GM21737 (cell line): ENCODE data around the gene FIG4.
"Not testable (repeated sequence)": the region's sequence is repeated elsewhere in the genome, so short reads cannot be mapped to it uniquely, and the experiment has no call there.

Experiments used
- ATAC-seq: cut with Tn5 transposase; IDR thresholded peaks from one replicate; pipeline ENCODE4 v1.9.1; 2021; ENCODE audit warnings: mild to moderate bottlenecking, moderate library complexity; ENCODE audit not compliant: unreplicated experiment

FIG4 gene

GRCh38 chr6:109793021-109793420 lies 101.9 kb downstream of the FIG4 start:
- ATAC-seq, result no peak

GRCh38 chr6:109793792-109794191 lies 102.7 kb downstream of the FIG4 start:
- ATAC-seq, result no peak

DNA sequence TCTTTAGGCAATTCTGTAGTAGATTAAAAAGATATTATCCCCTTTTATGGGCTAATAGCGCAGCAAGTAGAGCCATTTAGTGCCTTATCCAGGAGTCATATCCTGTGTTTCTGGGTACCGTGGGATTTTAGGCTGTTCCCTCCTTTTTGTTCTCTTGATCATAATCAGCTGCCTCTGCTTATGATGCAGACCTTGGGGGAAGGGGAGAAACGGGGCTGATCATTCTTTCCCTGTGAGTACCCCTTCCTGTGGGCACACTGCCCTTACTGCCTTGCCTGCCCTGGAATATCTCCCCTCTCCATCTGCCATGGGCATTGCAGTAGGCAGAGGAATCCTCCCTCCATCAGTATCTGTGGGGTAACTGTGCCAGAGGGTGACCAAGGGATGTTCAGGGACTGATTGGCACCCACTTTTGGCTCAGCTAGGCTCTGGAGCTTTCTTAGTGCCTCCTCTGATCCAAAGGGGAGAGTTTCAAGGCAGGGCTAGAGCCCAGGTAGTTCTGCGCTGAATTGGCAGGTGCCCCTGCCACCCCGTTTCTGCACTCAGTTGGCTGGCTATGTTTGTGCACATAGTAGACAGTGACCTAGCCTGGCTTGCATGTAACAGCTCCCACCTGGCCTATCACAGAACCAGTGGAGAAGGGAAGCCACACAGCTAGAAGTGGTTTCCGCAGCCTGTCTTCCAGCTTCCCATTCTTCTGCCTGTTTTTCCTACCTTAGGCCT lies 103.3 kb downstream of the FIG4 start:
- no peak for ATAC-seq

- no peak for ATAC-seq
Measured at GRCh38 chr6:109795994-109796555, 105.0 kb downstream of the FIG4 start.

DNA sequence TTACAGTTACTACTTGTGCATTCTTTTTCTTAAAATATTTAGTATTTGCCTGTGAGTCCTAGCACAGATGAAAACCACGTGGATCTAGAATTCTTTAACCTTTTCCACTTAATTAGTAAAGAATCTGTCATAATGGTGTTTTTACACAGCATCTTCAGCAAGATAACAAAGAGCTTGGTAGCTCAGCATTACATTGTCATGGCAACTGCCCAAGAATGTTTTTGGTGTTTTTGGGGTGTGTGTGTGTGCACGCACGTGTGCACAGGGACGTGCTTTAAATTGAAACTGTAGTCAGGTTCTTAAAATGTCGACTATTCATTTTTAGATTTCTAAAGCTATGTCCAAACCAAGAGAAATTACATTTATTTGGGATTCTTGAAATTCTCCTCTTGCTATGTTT lies 108.0 kb downstream of the FIG4 start:
- ATAC-seq, result no peak

DNA sequence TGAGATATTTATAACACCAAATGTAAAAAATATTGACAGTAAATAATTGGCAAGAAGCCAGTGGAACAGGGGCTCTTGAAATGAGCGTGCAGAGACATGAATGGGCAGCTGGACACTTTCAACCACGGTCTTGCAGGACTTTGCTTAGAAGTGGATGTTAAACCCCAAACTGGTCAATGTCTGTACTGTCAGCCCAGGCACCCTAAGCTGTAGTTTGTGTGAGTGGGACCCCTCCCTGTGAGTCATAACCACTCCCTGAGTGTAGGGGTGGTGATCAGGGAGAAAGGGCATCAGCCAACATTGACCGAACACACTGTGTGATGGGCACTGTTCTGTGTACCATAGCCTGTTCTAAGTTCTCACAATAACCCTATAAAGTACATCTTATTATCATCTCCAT lies 108.6 kb downstream of the FIG4 start:
- no peak for ATAC-seq

DNA sequence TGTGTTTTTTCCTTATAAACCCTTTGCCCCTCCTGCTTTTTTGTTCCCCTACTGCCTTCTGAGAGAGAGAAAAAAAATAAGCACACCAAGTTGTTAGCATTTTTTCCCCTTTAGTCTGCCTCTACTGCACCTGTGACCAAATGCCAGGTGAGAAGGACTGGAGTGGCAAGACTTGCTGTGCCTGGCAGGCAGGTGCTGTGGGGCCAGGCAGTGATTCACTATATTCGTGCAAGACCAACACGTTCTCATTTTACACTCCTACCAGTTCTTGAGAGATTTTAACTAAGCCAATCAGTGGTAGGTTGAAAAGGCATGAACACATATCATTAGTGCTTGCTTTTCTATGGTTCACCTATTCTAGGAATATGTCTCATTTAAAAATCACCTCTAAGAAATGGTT lies 109.7 kb downstream of the FIG4 start:
- ATAC-seq, result no peak

- no peak for ATAC-seq
Measured at GRCh38 chr6:109801794-109802193, 110.7 kb downstream of the FIG4 start.

DNA sequence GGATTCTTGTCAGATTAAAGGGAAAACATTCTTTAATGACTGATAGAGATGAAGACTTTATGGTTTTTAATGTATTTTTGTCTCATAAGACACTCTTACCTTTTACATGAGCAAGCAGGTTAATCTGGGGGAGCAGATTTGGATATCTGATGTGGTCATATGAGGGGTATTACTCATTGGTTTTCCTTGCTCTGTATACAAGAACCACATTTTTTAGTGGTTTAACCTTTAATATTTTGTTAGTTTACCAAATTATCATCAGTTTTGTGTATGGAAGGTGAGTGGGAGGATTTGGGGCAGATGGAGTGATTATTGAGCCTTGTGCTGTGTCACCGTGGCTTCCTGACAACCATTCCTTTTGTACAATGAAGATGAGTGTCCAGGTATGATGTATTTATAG lies 112.9 kb downstream of the FIG4 start:
- ATAC-seq, result no peak

DNA sequence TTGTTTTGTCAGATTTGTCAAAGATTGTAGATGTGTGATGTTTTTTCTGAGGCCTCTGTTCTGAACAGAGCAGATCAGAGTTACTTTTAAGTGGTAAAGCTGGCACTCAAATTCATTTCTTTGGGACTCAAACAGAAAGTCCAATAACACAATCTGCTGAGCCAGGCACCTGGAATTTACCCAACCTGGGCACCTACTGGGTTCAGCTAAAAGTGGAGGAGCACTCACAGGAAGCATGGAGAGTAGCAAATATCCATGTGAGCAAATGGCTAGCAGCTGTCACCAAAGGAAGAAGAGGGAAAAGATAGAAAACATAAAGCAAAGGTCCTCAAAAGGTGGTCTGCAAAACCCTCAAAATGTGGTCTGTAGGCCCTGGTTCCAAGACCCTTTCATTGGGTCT lies 116.8 kb downstream of the FIG4 start:
- ATAC-seq, result no peak

GRCh38 chr6:109808837-109809236 lies 117.7 kb downstream of the FIG4 start:
- no peak for ATAC-seq

GRCh38 chr6:109815054-109815453 lies 124.0 kb downstream of the FIG4 start:
- no peak for ATAC-seq

DNA sequence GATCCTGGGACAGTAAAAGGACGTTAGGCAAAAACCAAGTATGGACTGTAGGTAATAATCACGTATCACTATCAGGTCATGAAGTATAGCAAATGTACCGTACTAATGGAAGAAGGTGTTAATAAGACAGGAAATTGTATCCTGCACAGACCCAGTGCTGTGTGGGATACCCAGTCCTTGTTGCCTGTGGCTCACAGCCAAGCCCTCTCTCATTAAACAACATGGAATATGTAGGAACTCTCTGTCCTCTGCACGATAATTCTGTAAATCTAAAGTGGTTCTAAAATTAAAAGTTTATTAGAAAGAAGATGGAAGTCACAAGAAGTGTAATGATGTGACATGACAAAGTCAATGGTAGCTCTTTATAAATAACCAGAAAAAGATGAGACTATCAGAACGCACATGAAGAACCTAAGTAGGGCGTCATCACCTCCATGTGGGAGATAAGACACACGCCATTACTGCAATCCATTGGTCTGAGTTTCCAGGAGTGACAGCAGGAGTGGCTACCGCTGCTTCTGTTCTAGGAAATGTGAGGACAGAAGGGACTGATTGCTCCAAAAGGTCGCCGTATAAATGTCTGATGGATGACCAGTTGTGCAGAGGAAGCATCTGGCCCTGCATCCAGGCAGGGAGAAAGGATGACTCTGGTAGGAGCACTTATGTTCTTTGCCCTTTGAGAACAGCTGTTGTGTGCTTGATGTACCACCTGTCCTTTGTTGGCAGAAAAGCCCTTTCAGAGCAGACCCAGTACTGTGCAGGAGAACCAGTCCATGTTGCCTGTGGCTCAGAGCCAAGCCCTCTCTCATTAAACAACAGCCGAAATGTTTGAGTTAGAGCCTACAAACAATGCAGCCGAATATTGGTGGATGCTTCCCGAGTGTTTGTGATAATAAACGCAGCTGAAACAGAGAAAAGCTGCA lies 125.6 kb downstream of the FIG4 start:
- no peak for ATAC-seq

GRCh38 chr6:109820706-109821350 lies 129.7 kb downstream of the FIG4 start:
- ATAC-seq, result peak; percentile 72

DNA sequence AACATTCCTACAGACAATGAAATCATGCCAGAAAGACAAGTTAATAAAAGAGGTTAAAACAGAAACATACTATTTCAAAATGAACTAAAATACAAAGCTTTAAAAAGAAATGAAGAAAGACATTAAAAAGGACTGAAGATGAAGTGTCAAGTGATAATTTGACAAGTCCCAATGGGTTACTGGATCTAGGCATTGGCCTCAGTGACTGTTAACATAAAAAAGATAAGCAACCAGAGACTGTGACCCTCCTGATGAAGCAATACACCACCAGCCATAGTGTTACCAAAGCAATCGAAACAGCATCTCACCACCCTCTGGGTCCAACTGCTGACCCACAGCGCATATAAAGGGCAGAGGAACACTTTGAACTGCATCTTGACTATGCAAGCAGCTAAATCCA lies 130.3 kb downstream of the FIG4 start:
- ATAC-seq, result no peak

DNA sequence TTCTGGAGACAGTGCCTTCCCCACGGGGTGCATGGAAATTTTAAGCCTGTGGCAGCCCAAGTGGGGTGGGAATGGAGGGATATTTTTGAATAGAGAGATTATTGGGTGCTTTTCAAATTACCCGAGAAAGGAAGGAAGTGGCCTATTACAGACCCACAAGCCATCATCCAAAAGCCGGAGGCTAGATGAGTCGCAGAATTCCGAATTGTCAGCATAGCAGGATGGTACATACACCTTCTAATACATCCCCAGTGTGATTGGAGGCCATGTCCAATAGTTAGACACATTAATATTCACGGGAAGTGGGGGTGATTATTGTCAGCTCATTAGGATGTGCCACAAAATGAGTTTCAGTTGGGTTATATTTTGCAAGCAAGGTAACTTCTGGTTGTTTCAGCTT lies 133.0 kb downstream of the FIG4 start:
- ATAC-seq, result no peak

GRCh38 chr6:109826551-109826950 lies 135.5 kb downstream of the FIG4 start:
- no peak for ATAC-seq

DNA sequence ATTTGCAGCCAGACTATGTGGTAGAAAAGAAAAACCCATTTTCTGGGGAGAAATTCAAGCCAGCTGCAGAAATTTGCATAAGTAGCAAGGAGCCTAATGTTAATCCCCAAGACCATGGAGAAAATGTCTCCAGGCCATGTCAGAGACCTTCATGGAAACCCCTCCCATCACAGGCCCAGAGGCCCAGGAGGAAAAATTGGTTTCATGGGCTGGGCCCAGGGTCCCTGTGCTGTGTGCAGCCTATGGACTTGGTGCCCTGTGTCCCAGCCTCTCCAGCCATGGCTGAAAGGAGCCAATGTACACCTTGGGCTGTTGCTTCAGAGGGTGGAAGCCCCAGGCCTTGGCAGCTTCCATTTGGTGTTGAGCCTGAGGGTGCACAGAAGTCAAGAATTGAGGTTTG lies 140.3 kb downstream of the FIG4 start:
- ATAC-seq, result not testable (repeated sequence)

DNA sequence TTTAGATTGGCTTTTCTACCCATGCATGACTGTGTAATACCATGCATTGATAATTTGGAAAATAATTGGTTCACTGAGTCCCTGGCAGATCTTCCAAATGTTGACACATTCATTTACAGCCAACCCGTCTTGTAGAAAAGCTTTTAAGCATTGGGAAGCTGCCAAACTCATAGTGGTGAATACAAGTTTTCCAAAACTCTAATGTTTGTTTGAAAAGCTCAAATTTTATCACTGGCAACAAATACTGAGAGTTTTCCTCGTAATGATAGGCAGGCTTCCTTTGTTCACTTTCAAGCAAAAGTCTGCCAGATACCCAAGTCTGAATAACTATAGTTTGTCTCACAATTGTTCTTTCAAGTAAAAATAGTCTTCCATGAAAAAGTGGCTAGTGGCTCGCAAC lies 143.0 kb downstream of the FIG4 start:
- no peak for ATAC-seq

DNA sequence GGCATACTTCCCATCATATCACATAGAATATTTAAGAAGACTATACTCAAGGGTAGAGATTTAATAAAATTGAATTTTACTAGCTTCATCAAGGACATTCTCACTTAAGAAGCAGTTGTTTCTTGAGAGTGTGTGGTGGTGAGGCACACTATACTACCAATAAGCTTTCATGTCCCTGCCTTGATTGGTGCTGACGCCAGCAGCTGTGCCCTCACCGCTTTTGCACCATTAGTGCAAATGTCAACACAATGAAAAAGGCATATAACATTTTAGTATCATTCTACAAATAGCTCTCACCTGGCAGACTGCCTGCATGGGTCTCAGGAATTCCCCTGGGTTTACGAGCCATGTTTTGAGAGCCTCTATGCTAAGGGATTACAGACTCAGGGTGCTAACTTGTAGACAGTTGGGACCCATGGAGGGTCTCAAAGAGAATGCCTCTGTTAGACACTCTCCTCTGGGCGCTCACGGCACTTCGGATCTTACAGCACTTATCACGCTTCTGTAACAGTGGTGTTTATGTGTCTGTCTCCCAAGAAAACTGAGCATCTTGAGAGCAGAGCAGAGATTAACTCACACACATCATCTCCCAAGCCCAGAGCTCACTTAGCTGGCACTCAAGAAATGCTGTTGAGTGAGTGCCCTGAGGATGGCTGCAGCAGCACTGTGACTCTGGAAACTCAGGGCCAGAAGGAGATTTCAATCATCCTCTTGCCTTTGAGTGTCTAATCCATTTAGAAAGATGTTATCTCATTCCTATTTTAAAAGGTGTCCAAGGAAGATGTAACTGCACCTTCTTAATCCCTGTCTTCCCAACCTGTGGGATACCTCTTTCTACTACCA lies 143.7 kb downstream of the FIG4 start:
- no peak for ATAC-seq
